SK-N-SH treated with all-trans-retinoic acid at 6 μM for 48 hours (cell line): ENCODE measurements around the gene ZDHHC3.

Experiments
- ATAC-seq: fragments of 200-7000 bp; cut with Tn5 transposase; 3 replicates; pipeline ENCODE4 v1.9.1; 2020; ENCODE audit warnings: mild to moderate bottlenecking, moderate library complexity
- ARNTL ChIP-seq: fragments of 450-650 bp; formaldehyde crosslinking; IDR thresholded peaks from 2 replicates; pipeline ENCODE4 v1.5.0; 2020; ENCODE audit warnings: low read depth, mild to moderate bottlenecking, moderate library complexity, borderline replicate concordance
- BACH2 ChIP-seq: fragments of 250-450 bp; sonication (Bioruptor Pico); IDR thresholded peaks from 2 replicates; pipeline ENCODE4 v1.9.0; 2021; ENCODE audit warnings: mild to moderate bottlenecking, borderline replicate concordance
- CREB5 ChIP-seq: fragments of 250-450 bp; sonication (Bioruptor Pico); IDR thresholded peaks from 2 replicates; pipeline ENCODE4 v1.5.1; 2020; ENCODE audit warnings: low read depth, mild to moderate bottlenecking, moderate library complexity
- CSDC2 ChIP-seq: fragments of 250-450 bp; sonication (Bioruptor Pico); IDR thresholded peaks from 2 replicates; pipeline ENCODE4 v1.5.0; 2020; ENCODE audit warnings: mild to moderate bottlenecking, moderate library complexity
- CSRNP3 ChIP-seq: fragments of 250-450 bp; sonication (Bioruptor Pico); IDR thresholded peaks from 2 replicates; pipeline ENCODE4 v1.5.1; 2021; ENCODE audit warnings: mild to moderate bottlenecking, moderate library complexity
- ESRRG ChIP-seq: fragments of 250-450 bp; sonication (Bioruptor Pico); IDR thresholded peaks from 2 replicates; pipeline ENCODE4 v1.6.1; 2021; ENCODE audit warnings: mild to moderate bottlenecking
- ISL1 ChIP-seq: fragments of 250-450 bp; sonication (Bioruptor Pico); IDR thresholded peaks from 2 replicates; pipeline ENCODE4 v2.1.2; 2022; ENCODE audit warnings: mild to moderate bottlenecking, moderate library complexity
- PATZ1 ChIP-seq: fragments of 250-450 bp; sonication (Bioruptor Pico); IDR thresholded peaks from 2 replicates; pipeline ENCODE4 v1.8.0; 2020; ENCODE audit warnings: mild to moderate bottlenecking, moderate library complexity, borderline replicate concordance
- POU6F1 ChIP-seq: fragments of 250-450 bp; sonication (Bioruptor Pico); IDR thresholded peaks from 2 replicates; pipeline ENCODE4 v1.8.0; 2021; ENCODE audit warnings: low read depth, mild to moderate bottlenecking, moderate library complexity, borderline replicate concordance
- RARB ChIP-seq: fragments of 250-450 bp; sonication (Bioruptor Pico); IDR thresholded peaks from 2 replicates; pipeline ENCODE4 v1.8.0; 2021; ENCODE audit warnings: mild to moderate bottlenecking, moderate library complexity
- SNAI2 ChIP-seq: fragments of 250-450 bp; sonication (Bioruptor Pico); IDR thresholded peaks from 2 replicates; pipeline ENCODE4 v1.5.0; 2020; ENCODE audit warnings: mild to moderate bottlenecking, moderate library complexity
- TCF4 ChIP-seq: fragments of 250-450 bp; sonication (Bioruptor Pico); IDR thresholded peaks from 2 replicates; pipeline ENCODE4 v1.8.0; 2021; ENCODE audit warnings: mild to moderate bottlenecking, moderate library complexity, borderline replicate concordance
- TOX ChIP-seq: fragments of 250-450 bp; sonication (Bioruptor Pico); IDR thresholded peaks from 2 replicates; pipeline ENCODE4 v1.8.0; 2021; ENCODE audit warnings: mild to moderate bottlenecking, moderate library complexity, borderline replicate concordance
- TSHZ2 ChIP-seq: fragments of 250-450 bp; sonication (Bioruptor Pico); IDR thresholded peaks from 2 replicates; pipeline ENCODE4 v1.5.0; 2020; ENCODE audit warnings: mild to moderate bottlenecking, moderate library complexity
- ZC3H10 ChIP-seq: fragments of 250-450 bp; sonication (Bioruptor Pico); IDR thresholded peaks from 2 replicates; pipeline ENCODE4 v1.5.1; 2021; ENCODE audit warnings: mild to moderate bottlenecking, moderate library complexity
- ZFP3 ChIP-seq: fragments of 250-450 bp; sonication (Bioruptor Pico); IDR thresholded peaks from 2 replicates; pipeline ENCODE4 v1.5.0; 2020; ENCODE audit warnings: mild to moderate bottlenecking, moderate library complexity
- ZFP30 ChIP-seq: fragments of 450-650 bp; formaldehyde crosslinking; IDR thresholded peaks from 2 replicates; pipeline ENCODE4 v1.5.0; 2022; ENCODE audit warnings: mild to moderate bottlenecking, moderate library complexity

ZDHHC3 gene

GRCh38 chr3:44890258-44890657, 85.7 kb downstream of the ZDHHC3 start (continued):
- TF ChIP-seq PATZ1 (CRISPR knock-in tag) (no peak), RARB (CRISPR knock-in tag) (no peak), BACH2 (CRISPR knock-in tag) (no peak)

- no peak for ATAC-seq
- TF ChIP-seq TCF4 (CRISPR knock-in tag) (no peak), PATZ1 (CRISPR knock-in tag) (no peak), ISL1 (CRISPR knock-in tag) (no peak), ZC3H10 (CRISPR knock-in tag) (no peak), ARNTL (CRISPR knock-in tag) (no peak), CSRNP3 (CRISPR knock-in tag) (no peak), POU6F1 (CRISPR knock-in tag) (no peak), TOX (no peak), SNAI2 (no peak), CREB5 (CRISPR knock-in tag) (no peak), ZFP30 (CRISPR knock-in tag) (no peak), RARB (CRISPR knock-in tag) (no peak), ZFP3 (CRISPR knock-in tag) (no peak)
Observed at GRCh38 chr3:44887101-44887500, 88.9 kb downstream of the ZDHHC3 start.

- ATAC-seq = no peak
Observed at GRCh38 chr3:44886561-44886960, 89.4 kb downstream of the ZDHHC3 start.

More at GRCh38 chr3:44886561-44886960, 89.4 kb downstream of the ZDHHC3 start:
- TF ChIP-seq CSDC2 = no peak
- no peak for TF ChIP-seq CREB5 (CRISPR knock-in tag)
- no peak for TF ChIP-seq POU6F1 (CRISPR knock-in tag)
- TF ChIP-seq BACH2 (CRISPR knock-in tag) = no peak
- TF ChIP-seq ESRRG = no peak
- TF ChIP-seq ARNTL (CRISPR knock-in tag) = no peak
- no peak for TF ChIP-seq ZFP3 (CRISPR knock-in tag)
- no peak for TF ChIP-seq TSHZ2 (CRISPR knock-in tag)
